Measurements from ENCODE around the gene DPM2. TPM values are rescaled to one million over a fixed set of nuclear protein-coding genes. Genes with fewer than 3 reads are reported as not detected.

DPM2 gene
- total RNA-seq, 2 experiments from 2014 or later = 41.5 to 42.0 TPM

GRCh38 chr9:127915801-127916719 lies 21.6 kb downstream of the DPM2 start:
- intact Hi-C loops (cut with micrococcal nuclease) = loop anchor here (2.0 to 5.0 kb wide), 2 partner anchors 17 to 199 kb away; partner anchors contain the start of genes PTRH1, ST6GALNAC6 and TTC16
- H3K27ac Mint-ChIP-seq = peak overlapping the region; percentile 30
- POLR2A ChIA-PET = interaction anchor here (0.6 to 2.1 kb wide), 9 partner anchors 10 to 181 kb away, joined by 3 to 10 read pairs (median 6); partner anchors contain the start of genes CDK9, EEIG1, SH2D3C and TOR2A
- no peaks in the 10 kb centered on the region for H3K9me3 Mint-ChIP-seq
- H3K4me1 Mint-ChIP-seq (ENCODE audit: low read depth) = peaks cover 48% of the 10 kb centered on the region
- no peaks in the 10 kb centered on the region for H3K27me3 Mint-ChIP-seq
- peak; percentile 33 for DNase-seq
- CTCF ChIA-PET = interaction anchor here (1.2 to 2.5 kb wide), 8 partner anchors 10 to 181 kb away, joined by 3 to 18 read pairs (median 6); partner anchors contain the start of genes ST6GALNAC6 and TOR2A
- H3K4me3 Mint-ChIP-seq = peak overlapping the region; percentile 77
- H3K36me3 Mint-ChIP-seq = peaks cover 17% of the 10 kb centered on the region

- Mint-ChIP-seq H3K27me3 (no peaks in the 10 kb centered on the region), H3K9me3 (no peaks in the 10 kb centered on the region), H3K4me3 (peak overlapping the region; percentile 77), H3K4me1 (ENCODE audit: low read depth) (peaks cover 56% of the 10 kb centered on the region), H3K27ac (peak overlapping the region; percentile 13), H3K36me3 (peaks cover 17% of the 10 kb centered on the region)
- intact Hi-C loops (cut with micrococcal nuclease) = loop anchor here (5.0 kb wide), 1 partner anchor 198 kb away; the partner anchor contains the start of genes PTRH1 and TTC16
- DNase-seq = peak; percentile 32
- POLR2A ChIA-PET = interaction anchor here (1.6 to 2.1 kb wide), 2 partner anchors 12 to 14 kb away, joined by 6 to 10 read pairs; no protein-coding TSS in a partner anchor
- CTCF ChIA-PET = interaction anchor here (1.2 to 2.5 kb wide), 4 partner anchors 9 to 180 kb away, joined by 3 to 18 read pairs (median 10); partner anchors contain the start of gene TOR2A
Observed at GRCh38 chr9:127915325-127915752, 22.3 kb downstream of the DPM2 start.

GRCh38 chr9:127913682-127914081 lies 24.0 kb downstream of the DPM2 start:
- POLR2A ChIA-PET = no interaction called here
- Mint-ChIP-seq H3K27ac (no peak overlapping the region), H3K27me3 (no peaks in the 10 kb centered on the region), H3K9me3 (no peaks in the 10 kb centered on the region), H3K36me3 (peaks cover 21% of the 10 kb centered on the region), H3K4me3 (no peak overlapping the region), H3K4me1 (ENCODE audit: low read depth) (peaks cover 47% of the 10 kb centered on the region)
- CTCF ChIA-PET = interaction anchor here (1.3 kb wide), 1 partner anchor 8 kb away, joined by 5 read pairs; no protein-coding TSS in a partner anchor
- intact Hi-C loops (cut with micrococcal nuclease) = loop anchor here (5.0 kb wide), 1 partner anchor 46 kb away; no protein-coding TSS in a partner anchor
- DNase-seq = no peak

- Mint-ChIP-seq H3K4me1 (ENCODE audit: low read depth) (peaks cover 39% of the 10 kb centered on the region), H3K4me3 (no peak overlapping the region), H3K27ac (peak overlapping the region; percentile 60), H3K36me3 (peaks cover 21% of the 10 kb centered on the region), H3K9me3 (no peaks in the 10 kb centered on the region), H3K27me3 (no peaks in the 10 kb centered on the region)
- intact Hi-C loops (cut with micrococcal nuclease) = loop anchor here (5.0 kb wide), 1 partner anchor 46 kb away; no protein-coding TSS in a partner anchor
- ChIA-PET CTCF (interaction anchor here (0.7 to 1.3 kb wide), 3 partner anchors 9 to 43 kb away, joined by 3 to 5 read pairs (median 3); no protein-coding TSS in a partner anchor), POLR2A (interaction anchor here (1.0 kb wide), 1 partner anchor 9 kb away, joined by 5 read pairs; no protein-coding TSS in a partner anchor)
- no peak for DNase-seq
Observed at GRCh38 chr9:127912882-127913281, 24.8 kb downstream of the DPM2 start.

- CTCF ChIA-PET = interaction anchor here (0.7 to 1.3 kb wide), 3 partner anchors 9 to 42 kb away, joined by 3 to 5 read pairs (median 3); no protein-coding TSS in a partner anchor
- H3K36me3 Mint-ChIP-seq = peaks cover 22% of the 10 kb centered on the region
- no peak for DNase-seq
- peaks cover 33% of the 10 kb centered on the region for H3K4me1 Mint-ChIP-seq (ENCODE audit: low read depth)
- intact Hi-C loops (cut with micrococcal nuclease) = loop anchor here (5.0 kb wide), 1 partner anchor 45 kb away; no protein-coding TSS in a partner anchor
- no peaks in the 10 kb centered on the region for H3K9me3 Mint-ChIP-seq
- H3K27ac Mint-ChIP-seq = peak overlapping the region; percentile 60
- POLR2A ChIA-PET = interaction anchor here (1.0 kb wide), 1 partner anchor 9 kb away, joined by 5 read pairs; no protein-coding TSS in a partner anchor
- no peak overlapping the region for H3K4me3 Mint-ChIP-seq
- H3K27me3 Mint-ChIP-seq = no peaks in the 10 kb centered on the region
Observed at GRCh38 chr9:127912296-127912695, 25.4 kb downstream of the DPM2 start.

- H3K36me3 Mint-ChIP-seq = peaks cover 22% of the 10 kb centered on the region
- H3K27ac Mint-ChIP-seq = peak overlapping the region; percentile 95
- no peak for DNase-seq
- ChIA-PET CTCF (interaction anchor here (0.7 to 2.4 kb wide), 5 partner anchors 11 to 176 kb away, joined by 3 to 11 read pairs (median 4); partner anchors contain the start of genes ST6GALNAC6 and TOR2A), POLR2A (no interaction called here)
- no peaks in the 10 kb centered on the region for H3K27me3 Mint-ChIP-seq
- no peak overlapping the region for H3K4me3 Mint-ChIP-seq
- peaks cover 39% of the 10 kb centered on the region for H3K4me1 Mint-ChIP-seq (ENCODE audit: low read depth)
- no peaks in the 10 kb centered on the region for H3K9me3 Mint-ChIP-seq
- intact Hi-C loops (cut with micrococcal nuclease) = loop anchor here (5.0 kb wide), 1 partner anchor 43 kb away; no protein-coding TSS in a partner anchor
Observed at GRCh38 chr9:127910613-127911205, 26.9 kb downstream of the DPM2 start.

GRCh38 chr9:127909839-127910273 lies 27.8 kb downstream of the DPM2 start:
- Mint-ChIP-seq H3K27me3 (no peaks in the 10 kb centered on the region), H3K4me1 (ENCODE audit: low read depth) (peaks cover 38% of the 10 kb centered on the region), H3K27ac (no peak overlapping the region), H3K4me3 (no peak overlapping the region), H3K9me3 (no peaks in the 10 kb centered on the region), H3K36me3 (peaks cover 22% of the 10 kb centered on the region)
- CTCF ChIA-PET = interaction anchor here (0.7 to 2.4 kb wide), 4 partner anchors 11 to 175 kb away, joined by 3 to 11 read pairs (median 6); partner anchors contain the start of genes ST6GALNAC6 and TOR2A
- intact Hi-C loops (cut with micrococcal nuclease) = loop anchor here (5.0 kb wide), 1 partner anchor 43 kb away; no protein-coding TSS in a partner anchor
- POLR2A ChIA-PET = no interaction called here
- DNase-seq = no peak

- intact Hi-C loops (cut with micrococcal nuclease) = no loop called here
- Mint-ChIP-seq H3K4me1 (ENCODE audit: low read depth) (peaks cover 40% of the 10 kb centered on the region), H3K27ac (no peak overlapping the region), H3K4me3 (no peak overlapping the region), H3K36me3 (peaks cover 25% of the 10 kb centered on the region), H3K27me3 (no peaks in the 10 kb centered on the region), H3K9me3 (no peaks in the 10 kb centered on the region)
- DNase-seq = no peak
- ChIA-PET CTCF (no interaction called here), POLR2A (no interaction called here)
Observed at GRCh38 chr9:127908660-127908926, 29.1 kb downstream of the DPM2 start.

- Mint-ChIP-seq H3K27ac (peak overlapping the region; percentile 54), H3K4me3 (no peak overlapping the region), H3K36me3 (peaks cover 24% of the 10 kb centered on the region), H3K27me3 (no peaks in the 10 kb centered on the region), H3K9me3 (no peaks in the 10 kb centered on the region), H3K4me1 (ENCODE audit: low read depth) (peaks cover 45% of the 10 kb centered on the region)
- intact Hi-C loops (cut with micrococcal nuclease) = no loop called here
- POLR2A ChIA-PET = no interaction called here
- DNase-seq = no peak
- CTCF ChIA-PET = no interaction called here
Observed at GRCh38 chr9:127907867-127908659, 29.6 kb downstream of the DPM2 start.

- ChIA-PET POLR2A (interaction anchor here (0.8 to 1.2 kb wide), 3 partner anchors 11 to 194 kb away, joined by 4 to 7 read pairs (median 4); partner anchors contain the start of gene ST6GALNAC4), CTCF (interaction anchor here (0.6 to 2.4 kb wide), 5 partner anchors 10 to 171 kb away, joined by 3 to 7 read pairs (median 5); partner anchors contain the start of gene TOR2A)
- H3K4me3 Mint-ChIP-seq = peak overlapping the region; percentile 91
- H3K36me3 Mint-ChIP-seq = peaks cover 12% of the 10 kb centered on the region
- peak; percentile 83 for DNase-seq
- intact Hi-C loops (cut with micrococcal nuclease) = loop anchor here (1.0 to 2.0 kb wide), 2 partner anchors 13 to 119 kb away; partner anchors contain the start of gene CDK9
- H3K27me3 Mint-ChIP-seq = no peaks in the 10 kb centered on the region
- H3K4me1 Mint-ChIP-seq (ENCODE audit: low read depth) = peaks cover 38% of the 10 kb centered on the region
- peak overlapping the region; percentile 98 for H3K27ac Mint-ChIP-seq
- no peaks in the 10 kb centered on the region for H3K9me3 Mint-ChIP-seq
Observed at GRCh38 chr9:127905788-127906191, 31.9 kb downstream of the DPM2 start.
